ENCODE data around the gene GPR160.

The GPR160 gene

GRCh38 chr3:170056710-170057454 is 19.1 kb downstream of the GPR160 start:
- no peak for TF ChIP-seq MAX (IDR thresholded peaks at IDR 0.05)
- TF ChIP-seq, protein P1, sequence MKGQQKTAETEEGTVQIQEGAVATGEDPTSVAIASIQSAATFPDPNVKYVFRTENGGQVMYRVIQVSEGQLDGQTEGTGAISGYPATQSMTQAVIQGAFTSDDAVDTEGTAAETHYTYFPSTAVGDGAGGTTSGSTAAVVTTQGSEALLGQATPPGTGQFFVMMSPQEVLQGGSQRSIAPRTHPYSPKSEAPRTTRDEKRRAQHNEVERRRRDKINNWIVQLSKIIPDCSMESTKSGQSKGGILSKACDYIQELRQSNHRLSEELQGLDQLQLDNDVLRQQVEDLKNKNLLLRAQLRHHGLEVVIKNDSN (IDR thresholded peaks at IDR 0.05), result no peak
- no peak for TF ChIP-seq TAF1 (IDR thresholded peaks at IDR 0.05; ENCODE audit: low read depth)
- TF ChIP-seq YY1 (IDR thresholded peaks at IDR 0.05; ENCODE audit: low read depth), result no peak
- TF ChIP-seq TCF12 (IDR thresholded peaks at IDR 0.05; ENCODE audit: low read depth), result no peak
- no peak for TF ChIP-seq EGR1 (IDR thresholded peaks at IDR 0.05)

DNA sequence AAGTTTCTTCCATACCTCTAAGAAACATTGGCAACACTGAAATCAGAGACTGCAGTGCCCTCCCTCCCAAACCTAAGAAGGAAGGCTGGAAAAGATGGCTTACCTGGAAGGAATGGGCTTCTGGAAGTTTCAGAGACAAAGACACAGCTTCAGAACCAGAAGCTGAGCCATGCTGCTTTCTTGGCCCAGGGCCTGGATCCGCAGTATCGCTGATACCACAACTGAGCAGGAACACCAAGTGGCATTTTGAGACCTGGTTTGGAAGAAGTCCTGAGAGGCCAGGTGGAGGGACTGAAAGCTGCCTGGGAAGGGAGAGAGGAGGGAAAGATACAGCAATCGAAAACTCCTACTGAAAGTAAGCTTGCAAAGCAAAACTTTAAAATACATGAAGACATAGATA is 19.8 kb downstream of the GPR160 start:
- TF ChIP-seq RAD21 (IDR thresholded peaks at IDR 0.05; ENCODE audit: low read depth), result no peak
- TF ChIP-seq, protein P1 (IDR thresholded peaks at IDR 0.05), result no peak
- no peak for TF ChIP-seq EP300 (IDR thresholded peaks at IDR 0.05; ENCODE audit: borderline replicate concordance)
- TF ChIP-seq EGR1 (IDR thresholded peaks at IDR 0.05), result no peak
- TF ChIP-seq ZBTB7A (IDR thresholded peaks at IDR 0.05; ENCODE audit: low read depth), result no peak
- TF ChIP-seq FOXM1 (IDR thresholded peaks at IDR 0.05; ENCODE audit: borderline replicate concordance, low read depth), result no peak
- TF ChIP-seq TCF12 (IDR thresholded peaks at IDR 0.05; ENCODE audit: low read depth), result no peak
- TF ChIP-seq CEBPB (IDR thresholded peaks at IDR 0.05), result no peak
- TF ChIP-seq NFIC (IDR thresholded peaks at IDR 0.05), result no peak

GRCh38 chr3:170058127-170058526 is 20.3 kb downstream of the GPR160 start:
- TF ChIP-seq TCF12 (IDR thresholded peaks at IDR 0.05; ENCODE audit: low read depth) (no peak), CREB1 (IDR thresholded peaks at IDR 0.05; ENCODE audit: low read depth) (no peak), MAX (IDR thresholded peaks at IDR 0.05) (no peak), TAF1 (IDR thresholded peaks at IDR 0.05; ENCODE audit: low read depth) (no peak), CEBPB (IDR thresholded peaks at IDR 0.05) (no peak), RAD21 (IDR thresholded peaks at IDR 0.05; ENCODE audit: low read depth) (no peak), TEAD4 (IDR thresholded peaks at IDR 0.05) (no peak), NFIC (IDR thresholded peaks at IDR 0.05) (no peak), EP300 (IDR thresholded peaks at IDR 0.05; ENCODE audit: borderline replicate concordance) (no peak), YY1 (IDR thresholded peaks at IDR 0.05; ENCODE audit: low read depth) (no peak), ZBTB7A (IDR thresholded peaks at IDR 0.05; ENCODE audit: low read depth) (no peak), EGR1 (IDR thresholded peaks at IDR 0.05) (no peak), FOXM1 (IDR thresholded peaks at IDR 0.05; ENCODE audit: borderline replicate concordance, low read depth) (no peak), REST (IDR thresholded peaks at IDR 0.05; ENCODE audit: low read depth) (no peak)
- TF ChIP-seq, protein P1 (IDR thresholded peaks at IDR 0.05), result no peak

- TF ChIP-seq, protein P1 (IDR thresholded peaks at IDR 0.05), result no peak
- no peak for TF ChIP-seq FOXM1 (IDR thresholded peaks at IDR 0.05; ENCODE audit: borderline replicate concordance, low read depth)
- no peak for TF ChIP-seq EP300 (IDR thresholded peaks at IDR 0.05; ENCODE audit: borderline replicate concordance)
- no peak for TF ChIP-seq CREB1 (IDR thresholded peaks at IDR 0.05; ENCODE audit: low read depth)
- no peak for TF ChIP-seq NFIC (IDR thresholded peaks at IDR 0.05)
- TF ChIP-seq ZBTB7A (IDR thresholded peaks at IDR 0.05; ENCODE audit: low read depth), result no peak
- TF ChIP-seq MAX (IDR thresholded peaks at IDR 0.05), result no peak
- no peak for TF ChIP-seq REST (IDR thresholded peaks at IDR 0.05; ENCODE audit: low read depth)
- no peak for TF ChIP-seq RAD21 (IDR thresholded peaks at IDR 0.05; ENCODE audit: low read depth)
- TF ChIP-seq TEAD4 (IDR thresholded peaks at IDR 0.05), result no peak
- no peak for TF ChIP-seq EGR1 (IDR thresholded peaks at IDR 0.05)
- no peak for TF ChIP-seq TCF12 (IDR thresholded peaks at IDR 0.05; ENCODE audit: low read depth)
- no peak for TF ChIP-seq TAF1 (IDR thresholded peaks at IDR 0.05; ENCODE audit: low read depth)
- TF ChIP-seq YY1 (IDR thresholded peaks at IDR 0.05; ENCODE audit: low read depth), result no peak
- no peak for TF ChIP-seq CEBPB (IDR thresholded peaks at IDR 0.05)
Measured at GRCh38 chr3:170059447-170059846, 21.7 kb downstream of the GPR160 start.
